Osteoblast (primary cell): ENCODE data around the gene CD226. TPM values are rescaled to one million over a fixed set of nuclear protein-coding genes. Genes with fewer than 3 reads are reported as not detected.

Experiments
- DNase-seq: peaks from one replicate; pipeline ENCODE4 v3.0.0; 2011; ENCODE audit warnings: low spot score, mixed read lengths; ENCODE audit not compliant: insufficient read length; ENCODE audit errors: missing footprints
- H2AFZ ChIP-seq: 2 replicates; pipeline ENCODE4 v1.6.0; 2011; ENCODE audit warnings: mild to moderate bottlenecking, low read length
- H3K27ac ChIP-seq: 2 replicates; pipeline ENCODE4 v1.5.1; 2011; ENCODE audit warnings: mild to moderate bottlenecking, low read depth, low read length, moderate library complexity
- H3K27me3 ChIP-seq: 2 replicates; pipeline ENCODE4 v1.6.0; 2012; ENCODE audit warnings: mild to moderate bottlenecking, control low read depth, inconsistent platforms, low read length, moderate library complexity; ENCODE audit not compliant: insufficient read depth
- H3K36me3 ChIP-seq: 2 replicates; pipeline ENCODE4 v1.5.1; 2011; ENCODE audit warnings: mild to moderate bottlenecking, low read length, control low read depth, moderate library complexity; ENCODE audit not compliant: insufficient read depth
- H3K4me1 ChIP-seq: 2 replicates; pipeline ENCODE4 v1.5.1; 2011; ENCODE audit warnings: mild to moderate bottlenecking, low read length, control low read depth, moderate library complexity; ENCODE audit not compliant: insufficient read depth
- H3K4me2 ChIP-seq: 2 replicates; pipeline ENCODE4 v1.6.0; 2011; ENCODE audit warnings: mild to moderate bottlenecking, low read length; ENCODE audit not compliant: insufficient read depth
- H3K4me3 ChIP-seq: fragments of 200-600 bp; sonication (generic); 3 replicates; pipeline ENCODE4 v1.5.1; 2012; ENCODE audit warnings: mild to moderate bottlenecking, low read length, inconsistent platforms; ENCODE audit not compliant: insufficient read depth
- H3K79me2 ChIP-seq: 2 replicates; pipeline ENCODE4 v1.6.0; 2012; ENCODE audit warnings: mild to moderate bottlenecking, low read length, control low read depth, inconsistent platforms; ENCODE audit not compliant: insufficient read depth
- H3K9me3 ChIP-seq: 2 replicates; pipeline ENCODE4 v1.5.1; 2011; ENCODE audit warnings: low read depth, low read length, control low read depth
- H4K20me1 ChIP-seq: 2 replicates; pipeline ENCODE4 v1.6.0; 2012; ENCODE audit warnings: mild to moderate bottlenecking, low read length, control low read depth; ENCODE audit not compliant: insufficient read depth
- CTCF ChIP-seq: IDR thresholded peaks from 2 replicates; pipeline ENCODE4 v1.5.1; 2011; ENCODE audit warnings: mild to moderate bottlenecking, low read depth, low read length, moderate library complexity; ENCODE audit errors: extremely low read depth
- total RNA-seq: library from RNA; depleted of rRNA; stranded (reverse); fragments of >200 nt; gene quantifications from 2 replicates; pipeline ENCODE4 v1.2.3, GENCODE V29; 2012

The CD226 gene
- total RNA-seq, 1 donor = 0.36 TPM

GRCh38 chr18:69957747-69958146 is 10.1 kb upstream of the CD226 start:
- no peak for DNase-seq
- H3K79me2 ChIP-seq = no peaks in the 10 kb centered on the region
- no peak overlapping the region for H3K4me2 ChIP-seq
- H3K27ac ChIP-seq = no peak overlapping the region
- H2AFZ ChIP-seq = no peak overlapping the region
- no peaks in the 10 kb centered on the region for H4K20me1 ChIP-seq
- H3K4me1 ChIP-seq = no peaks in the 10 kb centered on the region
- no peak overlapping the region for H3K4me3 ChIP-seq
- H3K27me3 ChIP-seq = no peaks in the 10 kb centered on the region
- H3K36me3 ChIP-seq = no peaks in the 10 kb centered on the region
- TF ChIP-seq CTCF = no peak
- no peaks in the 10 kb centered on the region for H3K9me3 ChIP-seq

DNA sequence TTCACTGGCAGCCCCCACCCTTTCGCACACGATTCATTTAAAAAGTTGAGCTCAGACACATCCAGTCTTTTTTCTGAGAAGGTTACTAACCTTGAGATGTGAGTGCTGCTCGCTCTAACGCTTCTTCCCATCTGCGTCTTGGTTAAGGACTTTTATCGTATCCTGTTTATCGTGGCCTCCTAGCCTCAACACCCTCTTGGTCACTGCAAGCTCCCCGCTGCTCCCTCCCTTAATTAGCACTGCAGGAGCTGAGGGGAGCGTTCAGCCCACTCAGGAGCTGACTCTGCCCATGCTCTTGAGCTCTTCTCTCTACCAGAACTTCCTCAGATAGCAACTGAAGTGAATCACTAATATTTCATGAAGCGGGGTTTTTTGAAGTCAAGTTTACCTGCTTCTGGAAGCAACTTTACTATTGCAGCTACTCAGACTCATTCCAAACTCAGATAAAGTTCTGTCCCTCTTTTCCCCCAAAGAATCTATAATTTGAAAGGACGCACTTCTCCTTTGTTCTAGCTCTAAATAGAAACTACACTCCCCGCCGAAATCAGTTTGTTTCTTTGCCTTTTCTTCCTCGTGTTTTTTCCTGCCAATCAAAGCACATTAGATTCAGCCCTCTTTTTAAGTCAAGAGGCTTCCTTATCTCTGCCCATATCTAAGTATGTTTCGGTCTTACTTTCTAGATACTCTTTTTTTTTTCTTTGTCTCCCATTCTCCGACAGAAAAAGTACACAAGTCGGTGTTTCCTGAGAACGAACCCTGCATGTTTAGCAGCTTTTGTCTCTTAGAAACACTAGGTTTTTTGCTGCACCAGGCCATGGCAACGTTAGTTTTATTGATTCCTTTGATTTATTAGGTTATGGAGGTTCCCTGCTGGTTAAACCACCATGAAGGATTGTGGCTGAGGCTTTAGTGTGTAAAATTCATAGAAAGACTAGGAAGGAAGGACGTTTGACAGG is 9.3 kb upstream of the CD226 start:
- Histone ChIP-seq H3K79me2 (no peaks in the 10 kb centered on the region), H3K9me3 (no peaks in the 10 kb centered on the region), H3K27ac (no peak overlapping the region), H3K4me1 (no peaks in the 10 kb centered on the region), H3K4me2 (no peak overlapping the region), H3K36me3 (no peaks in the 10 kb centered on the region), H3K4me3 (no peak overlapping the region), H3K27me3 (no peaks in the 10 kb centered on the region), H4K20me1 (no peaks in the 10 kb centered on the region), H2AFZ (no peak overlapping the region)
- DNase-seq = no peak
- no peak for TF ChIP-seq CTCF

DNA sequence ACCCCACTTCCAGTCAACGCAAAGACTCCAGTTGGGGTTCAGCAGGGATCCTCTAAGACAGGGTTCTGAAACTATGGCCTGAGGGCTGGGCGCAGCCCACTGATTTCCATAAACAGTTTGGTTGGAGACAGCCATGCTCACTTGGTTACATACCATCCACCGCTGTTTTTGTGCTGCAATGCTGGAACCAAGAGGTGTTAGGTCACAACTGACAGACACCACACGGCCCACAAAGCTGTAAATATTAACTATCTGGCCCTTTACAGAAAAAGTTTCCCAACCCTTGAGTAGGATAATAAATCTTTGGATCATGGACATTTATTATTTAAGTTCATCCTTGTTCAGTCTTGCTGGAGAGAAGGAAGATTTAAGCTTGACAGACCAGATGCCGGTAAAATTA is 8.4 kb upstream of the CD226 start:
- no peaks in the 10 kb centered on the region for H4K20me1 ChIP-seq

More for the DNA sequence above, 8.4 kb upstream of the CD226 start:
- Histone ChIP-seq H3K9me3 (no peaks in the 10 kb centered on the region), H3K27ac (no peak overlapping the region), H3K4me1 (peaks cover 6% of the 10 kb centered on the region), H3K4me3 (no peak overlapping the region), H3K79me2 (no peaks in the 10 kb centered on the region), H3K27me3 (no peaks in the 10 kb centered on the region), H3K4me2 (no peak overlapping the region), H2AFZ (no peak overlapping the region), H3K36me3 (no peaks in the 10 kb centered on the region)
- TF ChIP-seq CTCF = no peak
- no peak for DNase-seq
